Ovary (tissue), 9 donors: ENCODE results near the gene HK3. TPM values are rescaled to one million over a fixed set of nuclear protein-coding genes. Genes with fewer than 3 reads are reported as not detected.

Experiments
- DNase-seq, 5 donors: peaks; one replicate each; pipeline ENCODE4 v3.0.0-alpha.2; 2019 to 2020
- H3K27ac ChIP-seq, 2 donors: fragments of 200-600 bp; one replicate each; pipeline versions ENCODE4 v1.5.1 to v1.8.0; 2019 to 2022
- H3K27me3 ChIP-seq: fragments of 200-600 bp; one replicate; pipeline ENCODE4 v1.8.0; 2022
- H3K36me3 ChIP-seq: fragments of 200-600 bp; sonication (generic); one replicate; pipeline ENCODE4 v1.5.1; 2019
- H3K4me1 ChIP-seq: one replicate; pipeline ENCODE4 v1.8.1; 2013; ENCODE audit warnings: mild to moderate bottlenecking, moderate library complexity; ENCODE audit not compliant: insufficient read depth
- H3K4me3 ChIP-seq: fragments of 200-600 bp; sonication (generic); one replicate; pipeline ENCODE4 v1.5.1; 2017
- H3K9me3 ChIP-seq, 2 donors: fragments of 200-600 bp in 1 of 2; sonication (generic) in 1 of 2; one replicate each; pipeline versions ENCODE4 v1.5.1 to v1.8.1; 2013 to 2019; ENCODE audit warnings: mild to moderate bottlenecking in 1 of 2, moderate library complexity in 1 of 2
- EP300 ChIP-seq: sonication (generic); formaldehyde crosslinking; IDR thresholded peaks from one replicate; pipeline ENCODE4 v1.6.1; 2017; ENCODE audit warnings: antibody characterized with exemption
- POLR2A ChIP-seq: fragments of 450-650 bp; IDR thresholded peaks from one replicate; pipeline ENCODE4 v1.6.1; 2017; ENCODE audit warnings: antibody characterized with exemption, mild to moderate bottlenecking, moderate library complexity
- WGBS, 3 donors: extraction: QIAGEN DNeasy Blood & Tissue Kit in 1 of 3; methylation state at CpG; one replicate each; pipeline versions ENCODE4 v1.1.5 to v1.1.7; 2013 to 2017; 5-methylcytosine and 5-hydroxymethylcytosine counted together
- intact Hi-C, 4 donors: fragments of 100-400 bp; cut with DNase I; formaldehyde crosslinking; loops; one replicate each; pipeline versions ENCODE4 v1.11.0 to v1.15.1; 2022 to 2023
- polyA plus RNA-seq, 2 donors: library from polyadenylated mRNA; stranded (reverse); fragments of 200-250 nt in 1 of 2; fragments of 350-450 nt in 1 of 2; fragmentation: Illumina TruSeq in 1 of 2; extraction: RNeasy Lipid Tissue Mini Kit (QIAGEN cat#74804) in 1 of 2; gene quantifications; one replicate each; pipeline ENCODE4 v1.2.3, GENCODE V29; 2013 to 2014
- total RNA-seq, 7 donors: library from RNA; depleted of rRNA in 2 of 7; stranded (reverse); fragments of >200 nt in 2 of 7; fragmentation: NEBNext Ultra II Directional in 3 of 7; extraction: Animal tissue kit (Norgen Biotek cat#: 25700) in 3 of 7; gene quantifications; one replicate each; pipeline versions ENCODE4 v1.1.0 to v1.2.4, GENCODE V29; 2016 to 2023
- TF ChIP-seq, protein P1 (sequence below), 3 donors: fragments of 450-650 bp in 2 of 3; fragments of 200-600 bp in 1 of 3; IDR thresholded peaks; one replicate each; pipeline versions ENCODE4 v1.5.1 to v1.8.0; 2016 to 2022; ENCODE audit warnings: antibody characterized with exemption in 3 of 3, mild to moderate bottlenecking in 1 of 3
- donor health status: DM: no; HTN: no; CAD: no; lungs with moderate emphysema.
- donor health status: DM: no; HTN: no; CAD: no.
- donor health status: Bipolar disorder and iron deficiency.
- donor health status: DM: yes; HTN: yes; CAD: no.
- donor health status: DM: no; HTN: no; CAD: no.
- donor health status: DM: yes; HTN: yes; CAD: no.

HK3 gene
- total and polyA plus RNA-seq, 9 donors, result 0.61 to 9.9 (median 2.3) TPM

GRCh38 chr5:176902911-176903664 lies 3.9 kb upstream of the HK3 start:
- H3K36me3 ChIP-seq, result no peaks in the 10 kb centered on the region
- no peaks in the 10 kb centered on the region for H3K9me3 ChIP-seq
- H3K27ac ChIP-seq, result no peak overlapping the region
- H3K4me1 ChIP-seq, result no peaks in the 10 kb centered on the region
- H3K4me3 ChIP-seq, result no peak overlapping the region
- no peaks in the 10 kb centered on the region for H3K27me3 ChIP-seq
- 91 to 95% (median 94%) methylated on average over 5 of the region's 5 CpGs for WGBS, 3 donors
- no peak for DNase-seq
- intact Hi-C loops, result no loop called here
- TF ChIP-seq, protein P1, sequence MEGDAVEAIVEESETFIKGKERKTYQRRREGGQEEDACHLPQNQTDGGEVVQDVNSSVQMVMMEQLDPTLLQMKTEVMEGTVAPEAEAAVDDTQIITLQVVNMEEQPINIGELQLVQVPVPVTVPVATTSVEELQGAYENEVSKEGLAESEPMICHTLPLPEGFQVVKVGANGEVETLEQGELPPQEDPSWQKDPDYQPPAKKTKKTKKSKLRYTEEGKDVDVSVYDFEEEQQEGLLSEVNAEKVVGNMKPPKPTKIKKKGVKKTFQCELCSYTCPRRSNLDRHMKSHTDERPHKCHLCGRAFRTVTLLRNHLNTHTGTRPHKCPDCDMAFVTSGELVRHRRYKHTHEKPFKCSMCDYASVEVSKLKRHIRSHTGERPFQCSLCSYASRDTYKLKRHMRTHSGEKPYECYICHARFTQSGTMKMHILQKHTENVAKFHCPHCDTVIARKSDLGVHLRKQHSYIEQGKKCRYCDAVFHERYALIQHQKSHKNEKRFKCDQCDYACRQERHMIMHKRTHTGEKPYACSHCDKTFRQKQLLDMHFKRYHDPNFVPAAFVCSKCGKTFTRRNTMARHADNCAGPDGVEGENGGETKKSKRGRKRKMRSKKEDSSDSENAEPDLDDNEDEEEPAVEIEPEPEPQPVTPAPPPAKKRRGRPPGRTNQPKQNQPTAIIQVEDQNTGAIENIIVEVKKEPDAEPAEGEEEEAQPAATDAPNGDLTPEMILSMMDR (IDR thresholded peaks at IDR 0.05), result no peak
- TF ChIP-seq POLR2A (no peak), EP300 (no peak)

DNA sequence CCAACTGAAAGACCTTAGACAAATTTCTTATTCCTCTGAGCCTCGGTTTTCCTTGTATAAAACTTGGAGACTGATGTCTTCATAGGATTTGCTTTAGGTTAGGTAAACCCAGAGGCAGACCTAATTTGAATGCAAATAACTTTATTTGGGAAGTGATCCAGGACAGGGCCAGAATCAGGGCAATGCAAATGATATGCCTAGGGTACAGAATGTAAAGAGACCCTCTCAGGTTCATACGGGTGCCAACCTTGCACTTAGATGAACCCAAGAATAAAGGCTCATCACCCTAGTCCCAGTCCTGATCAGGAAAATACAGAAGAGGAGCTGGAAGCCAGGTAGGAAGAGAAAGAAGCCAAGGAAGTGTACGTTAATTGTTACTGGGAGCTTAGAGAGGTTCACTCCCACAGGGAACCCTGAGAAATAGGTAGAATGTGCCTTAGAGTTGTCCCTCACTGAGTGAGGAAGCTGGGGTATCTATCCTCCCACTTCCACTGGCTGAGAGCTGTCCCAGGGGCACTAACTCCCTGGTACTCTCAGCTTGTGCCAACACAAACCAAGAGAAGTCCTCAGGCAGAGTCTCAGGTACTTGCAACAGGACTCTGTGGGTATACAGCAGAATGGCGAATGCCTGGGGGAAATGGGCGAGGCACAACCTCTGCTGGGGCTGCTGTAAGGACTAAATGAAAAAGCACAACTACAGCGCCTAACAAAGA lies 3.1 kb upstream of the HK3 start:
- intact Hi-C loops, result no loop called here
- 85 to 88% (median 87%) methylated on average over 6 of the region's 6 CpGs for WGBS, 3 donors
- H3K9me3 ChIP-seq, result no peaks in the 10 kb centered on the region

GRCh38 chr5:176901260-176902101 lies 2.3 kb upstream of the HK3 start:
- Histone ChIP-seq H3K27me3 (no peaks in the 10 kb centered on the region), H3K4me3 (no peak overlapping the region), H3K4me1 (no peaks in the 10 kb centered on the region), H3K27ac (no peak overlapping the region), H3K36me3 (no peaks in the 10 kb centered on the region), H3K9me3 (no peaks in the 10 kb centered on the region)
- DNase-seq, result no peak
- intact Hi-C loops, result no loop called here
- TF ChIP-seq, protein P1 (IDR thresholded peaks at IDR 0.05), result no peak
- TF ChIP-seq EP300 (no peak), POLR2A (no peak)
- WGBS, 3 donors, result 79 to 86% (median 86%) methylated on average over 12 of the region's 12 CpGs

More for the DNA sequence above, 3.1 kb upstream of the HK3 start:
- H3K4me1 ChIP-seq, result no peaks in the 10 kb centered on the region
- no peak for DNase-seq
- H3K27ac ChIP-seq, result no peak overlapping the region
- no peaks in the 10 kb centered on the region for H3K27me3 ChIP-seq
- no peaks in the 10 kb centered on the region for H3K36me3 ChIP-seq
- TF ChIP-seq, protein P1 (IDR thresholded peaks at IDR 0.05), result no peak
- TF ChIP-seq POLR2A, result no peak
- no peak for TF ChIP-seq EP300
- H3K4me3 ChIP-seq, result no peak overlapping the region

DNA sequence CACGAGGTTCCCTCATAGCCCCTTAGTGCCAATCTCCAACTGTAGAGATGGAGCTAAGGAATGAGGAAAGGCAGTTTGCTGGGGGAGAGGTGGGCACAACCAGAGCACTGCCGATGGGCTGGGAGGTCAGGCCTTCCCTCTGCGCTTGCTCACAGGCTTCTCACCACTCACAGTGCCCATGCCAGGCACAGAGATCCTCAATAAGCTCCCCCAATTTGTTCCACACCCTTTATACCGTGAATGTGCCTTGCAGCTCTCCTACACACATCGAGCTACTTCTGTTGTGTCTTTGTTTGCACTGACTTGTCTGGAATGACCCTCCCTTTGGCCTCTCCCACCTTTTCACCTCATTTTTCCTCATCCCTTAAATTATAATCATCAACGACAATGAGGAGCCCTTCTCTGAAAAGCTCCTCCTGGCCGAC lies 1.6 kb upstream of the HK3 start:
- Histone ChIP-seq H3K27me3 (no peaks in the 10 kb centered on the region), H3K36me3 (no peaks in the 10 kb centered on the region), H3K4me1 (no peaks in the 10 kb centered on the region), H3K27ac (no peak overlapping the region), H3K4me3 (no peak overlapping the region), H3K9me3 (no peaks in the 10 kb centered on the region)
- no peak for DNase-seq
- TF ChIP-seq EP300, result no peak
- TF ChIP-seq, protein P1 (IDR thresholded peaks at IDR 0.05), result no peak
- TF ChIP-seq POLR2A, result no peak
- intact Hi-C loops, result no loop called here
- 39 to 52% (median 43%) methylated on average over 7 of the region's 7 CpGs for WGBS, 3 donors
